ENCODE data around the gene CAPN2.

DNA sequence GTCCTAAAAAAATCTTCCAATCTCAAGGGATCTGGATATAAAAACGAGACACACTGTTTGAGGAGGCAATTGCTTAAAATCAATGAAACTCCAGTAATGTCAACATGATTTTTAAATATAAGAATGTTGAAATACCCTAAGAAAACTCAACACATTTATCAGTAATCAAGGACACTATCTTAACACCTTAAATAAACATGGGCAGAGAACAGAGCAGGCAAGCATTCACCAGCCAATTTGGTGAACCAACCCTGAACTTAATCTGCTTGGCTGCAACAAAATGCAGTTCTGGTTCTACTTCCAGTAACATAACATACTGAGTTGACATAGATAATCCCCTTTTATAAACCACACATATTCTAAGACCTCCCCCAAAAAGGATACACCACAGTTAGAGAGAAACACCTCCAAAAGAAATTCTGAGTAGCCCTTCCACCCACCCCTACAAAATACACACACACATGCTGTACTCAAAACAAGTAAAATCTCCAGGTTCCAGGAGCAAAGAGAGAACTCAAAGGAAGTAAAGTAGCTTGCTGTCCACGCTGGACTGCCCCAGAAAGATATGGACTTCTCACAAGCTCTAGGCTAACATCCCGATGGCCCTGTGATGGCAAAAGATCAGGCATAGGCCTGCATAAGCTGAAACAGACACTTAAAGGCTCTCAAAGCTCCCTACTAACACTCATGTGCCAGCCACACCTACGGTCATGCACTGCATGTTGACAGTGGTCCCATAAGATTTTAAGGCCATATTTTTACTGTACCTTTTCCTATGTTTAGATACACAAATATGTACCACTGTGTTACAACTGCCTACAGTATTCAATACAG is 102.9 kb downstream of the CAPN2 start:
- TF ChIP-seq, protein P1, sequence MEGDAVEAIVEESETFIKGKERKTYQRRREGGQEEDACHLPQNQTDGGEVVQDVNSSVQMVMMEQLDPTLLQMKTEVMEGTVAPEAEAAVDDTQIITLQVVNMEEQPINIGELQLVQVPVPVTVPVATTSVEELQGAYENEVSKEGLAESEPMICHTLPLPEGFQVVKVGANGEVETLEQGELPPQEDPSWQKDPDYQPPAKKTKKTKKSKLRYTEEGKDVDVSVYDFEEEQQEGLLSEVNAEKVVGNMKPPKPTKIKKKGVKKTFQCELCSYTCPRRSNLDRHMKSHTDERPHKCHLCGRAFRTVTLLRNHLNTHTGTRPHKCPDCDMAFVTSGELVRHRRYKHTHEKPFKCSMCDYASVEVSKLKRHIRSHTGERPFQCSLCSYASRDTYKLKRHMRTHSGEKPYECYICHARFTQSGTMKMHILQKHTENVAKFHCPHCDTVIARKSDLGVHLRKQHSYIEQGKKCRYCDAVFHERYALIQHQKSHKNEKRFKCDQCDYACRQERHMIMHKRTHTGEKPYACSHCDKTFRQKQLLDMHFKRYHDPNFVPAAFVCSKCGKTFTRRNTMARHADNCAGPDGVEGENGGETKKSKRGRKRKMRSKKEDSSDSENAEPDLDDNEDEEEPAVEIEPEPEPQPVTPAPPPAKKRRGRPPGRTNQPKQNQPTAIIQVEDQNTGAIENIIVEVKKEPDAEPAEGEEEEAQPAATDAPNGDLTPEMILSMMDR (conservative IDR thresholded peaks at IDR 0.05; ENCODE audit: low read depth, low read length), result no peak
- TF ChIP-seq EZH2phosphoT487 (IDR thresholded peaks at IDR 0.05; ENCODE audit: borderline replicate concordance, low read length) (no peak), EZH2 (IDR thresholded peaks at IDR 0.05; ENCODE audit: low read length, unreplicated experiment) (no peak)
